HAP-1 (cell line): ENCODE data around the gene SELENOK.
"Not testable (repeated sequence)": the region's sequence is repeated elsewhere in the genome, so short reads cannot be mapped to it uniquely, and the experiment has no call there.

Experiments used
- DNase-seq, 2 experiments: peaks; one replicate each; pipeline ENCODE4 v3.0.0-alpha.2; 2016 to 2020; ENCODE audit warnings: low spot score in 2 of 2
- H3K27me3 ChIP-seq: fragments of 250-450 bp; sonication (Bioruptor Pico); 2 replicates; pipeline ENCODE4 v1.5.1; 2020; ENCODE audit warnings: low read depth, mild to moderate bottlenecking, moderate library complexity
- H3K36me3 ChIP-seq: fragments of 250-450 bp; sonication (Bioruptor Pico); replicated peaks from 2 replicates; pipeline ENCODE4 v1.5.1; 2020; ENCODE audit warnings: mild to moderate bottlenecking
- H3K4me1 ChIP-seq: fragments of 250-450 bp; sonication (Bioruptor Pico); 2 replicates; pipeline ENCODE4 v1.5.1; 2020; ENCODE audit warnings: mild to moderate bottlenecking
- H3K4me3 ChIP-seq: fragments of 250-450 bp; sonication (Bioruptor Pico); 2 replicates; pipeline ENCODE4 v1.5.1; 2020; ENCODE audit warnings: mild to moderate bottlenecking, moderate library complexity
- H3K9me3 ChIP-seq: fragments of 250-450 bp; sonication (Bioruptor Pico); 2 replicates; pipeline ENCODE4 v1.5.1; 2020; ENCODE audit warnings: mild to moderate bottlenecking, moderate library complexity
- in situ Hi-C: fragments of 300-500 bp; cut with MboI; formaldehyde crosslinking; loops from 3 replicates; pipeline ENCODE4 v1.14.3; 2020; ENCODE audit warnings: low sequenced_read_pairs, inconsistent platforms, mixed read lengths

Gene SELENOK

GRCh38 chr3:53891497-53892285 is at the start of gene SELENOK:
SELENOK (minus strand) TSS chr3:53891859.
- peaks cover 2% of the 10 kb centered on the region; the same call in 1 of the 2 replicates for H3K27me3 ChIP-seq
- H3K36me3 ChIP-seq: peaks cover 23% of the 10 kb centered on the region
- H3K9me3 ChIP-seq: no peaks in the 10 kb centered on the region
- peak; percentile 97 for DNase-seq
- in situ Hi-C loops: no loop called here
- peak within 1 kb of the TSS; percentile 80 for H3K4me3 ChIP-seq
- H3K4me1 ChIP-seq: peaks cover 16% of the 10 kb centered on the region

- in situ Hi-C loops: loop anchor here (25.0 kb wide), 2 partner anchors 421 to 896 kb away; no protein-coding TSS in a partner anchor
- H3K27me3 ChIP-seq: no peaks in the 10 kb centered on the region
- no peak overlapping the region for H3K4me3 ChIP-seq
- H3K36me3 ChIP-seq: no peaks in the 10 kb centered on the region
- H3K9me3 ChIP-seq: peaks cover 3% of the 10 kb centered on the region; the same call in 1 of the 2 replicates
- no peak for DNase-seq
- H3K4me1 ChIP-seq: no peaks in the 10 kb centered on the region
Observed at GRCh38 chr3:53941184-53941583, 49.5 kb upstream of the SELENOK start.

GRCh38 chr3:53940623-53941022 is 49.0 kb upstream of the SELENOK start:
- Histone ChIP-seq H3K9me3 (no peaks in the 10 kb centered on the region), H3K4me3 (no peak overlapping the region), H3K27me3 (no peaks in the 10 kb centered on the region), H3K4me1 (no peaks in the 10 kb centered on the region), H3K36me3 (no peaks in the 10 kb centered on the region)
- DNase-seq: no peak
- in situ Hi-C loops: loop anchor here (25.0 kb wide), 2 partner anchors 422 to 897 kb away; no protein-coding TSS in a partner anchor

- in situ Hi-C loops: loop anchor here (25.0 kb wide), 2 partner anchors 422 to 897 kb away; no protein-coding TSS in a partner anchor
- no peaks in the 10 kb centered on the region for H3K9me3 ChIP-seq
- no peaks in the 10 kb centered on the region for H3K4me1 ChIP-seq
- H3K4me3 ChIP-seq: no peak overlapping the region
- no peaks in the 10 kb centered on the region for H3K27me3 ChIP-seq
- no peaks in the 10 kb centered on the region for H3K36me3 ChIP-seq
- no peak for DNase-seq
Observed at GRCh38 chr3:53939813-53940212, 48.2 kb upstream of the SELENOK start.

- H3K36me3 ChIP-seq: no peaks in the 10 kb centered on the region
- in situ Hi-C loops: loop anchor here (25.0 kb wide), 2 partner anchors 423 to 898 kb away; no protein-coding TSS in a partner anchor
- H3K4me3 ChIP-seq: no peak overlapping the region
- H3K27me3 ChIP-seq: no peaks in the 10 kb centered on the region
- no peaks in the 10 kb centered on the region for H3K9me3 ChIP-seq
- no peaks in the 10 kb centered on the region for H3K4me1 ChIP-seq
- no peak for DNase-seq
Observed at GRCh38 chr3:53939086-53939582, 47.5 kb upstream of the SELENOK start.

GRCh38 chr3:53938645-53939044 is 47.0 kb upstream of the SELENOK start:
- H3K27me3 ChIP-seq: no peaks in the 10 kb centered on the region
- no peaks in the 10 kb centered on the region for H3K4me1 ChIP-seq
- no peak overlapping the region for H3K4me3 ChIP-seq
- in situ Hi-C loops: loop anchor here (25.0 kb wide), 2 partner anchors 424 to 899 kb away; no protein-coding TSS in a partner anchor
- peak; percentile 63 to 70 for DNase-seq
- H3K36me3 ChIP-seq: no peaks in the 10 kb centered on the region
- no peaks in the 10 kb centered on the region for H3K9me3 ChIP-seq

- in situ Hi-C loops: loop anchor here (25.0 kb wide), 2 partner anchors 426 to 901 kb away; no protein-coding TSS in a partner anchor
- no peak overlapping the region for H3K4me3 ChIP-seq
- no peaks in the 10 kb centered on the region for H3K27me3 ChIP-seq
- H3K4me1 ChIP-seq: no peaks in the 10 kb centered on the region
- no peak for DNase-seq
- H3K36me3 ChIP-seq: no peaks in the 10 kb centered on the region
- no peaks in the 10 kb centered on the region for H3K9me3 ChIP-seq
Observed at GRCh38 chr3:53936347-53936746, 44.7 kb upstream of the SELENOK start.

GRCh38 chr3:53935283-53935901 is 43.7 kb upstream of the SELENOK start:
- Histone ChIP-seq H3K36me3 (no peaks in the 10 kb centered on the region), H3K9me3 (no peaks in the 10 kb centered on the region), H3K4me1 (no peaks in the 10 kb centered on the region), H3K4me3 (no peak overlapping the region), H3K27me3 (no peaks in the 10 kb centered on the region)
- no peak for DNase-seq
- in situ Hi-C loops: loop anchor here (25.0 kb wide), 2 partner anchors 427 to 902 kb away; no protein-coding TSS in a partner anchor

GRCh38 chr3:53927208-53927872 is 35.7 kb upstream of the SELENOK start:
- not testable (repeated sequence) for H3K36me3 ChIP-seq, H3K9me3 ChIP-seq, H3K27me3 ChIP-seq, H3K4me1 ChIP-seq, H3K4me3 ChIP-seq
- in situ Hi-C loops: loop anchor here (25.0 kb wide), 2 partner anchors 435 to 910 kb away; no protein-coding TSS in a partner anchor
- DNase-seq: peak in 1 of 2 experiments; percentile 54

- no peaks in the 10 kb centered on the region for H3K9me3 ChIP-seq
- no peak for DNase-seq
Observed at GRCh38 chr3:53921296-53921695, 29.6 kb upstream of the SELENOK start.

GRCh38 chr3:53919741-53920140 is 28.1 kb upstream of the SELENOK start:
- no peak for DNase-seq
- H3K36me3 ChIP-seq: no peaks in the 10 kb centered on the region
- no peak overlapping the region for H3K4me3 ChIP-seq
- H3K4me1 ChIP-seq: no peaks in the 10 kb centered on the region
- H3K9me3 ChIP-seq: no peaks in the 10 kb centered on the region
- peaks cover 15% of the 10 kb centered on the region for H3K27me3 ChIP-seq
- in situ Hi-C loops: no loop called here

More at GRCh38 chr3:53921296-53921695, 29.6 kb upstream of the SELENOK start:
- no peaks in the 10 kb centered on the region for H3K4me1 ChIP-seq
- H3K27me3 ChIP-seq: peaks cover 6% of the 10 kb centered on the region
- in situ Hi-C loops: no loop called here
- H3K36me3 ChIP-seq: no peaks in the 10 kb centered on the region
- H3K4me3 ChIP-seq: no peak overlapping the region

GRCh38 chr3:53913401-53913800 is 21.7 kb upstream of the SELENOK start:
- Histone ChIP-seq H3K4me1 (no peaks in the 10 kb centered on the region), H3K9me3 (no peaks in the 10 kb centered on the region), H3K36me3 (no peaks in the 10 kb centered on the region), H3K4me3 (no peak overlapping the region), H3K27me3 (peaks cover 28% of the 10 kb centered on the region)
- in situ Hi-C loops: no loop called here
- DNase-seq: no peak

GRCh38 chr3:53902711-53903110 is 11.1 kb upstream of the SELENOK start:
- Histone ChIP-seq H3K4me1 (no peaks in the 10 kb centered on the region), H3K27me3 (peaks cover 16% of the 10 kb centered on the region), H3K36me3 (no peaks in the 10 kb centered on the region), H3K4me3 (no peak overlapping the region), H3K9me3 (peaks cover 2% of the 10 kb centered on the region; the same call in 1 of the 2 replicates)
- in situ Hi-C loops: no loop called here
- DNase-seq: no peak
